ENCODE results near the gene LRG1.
"Not testable (repeated sequence)": the region's sequence is repeated elsewhere in the genome, so short reads cannot be mapped to it uniquely, and the experiment has no call there.

Gene LRG1

DNA sequence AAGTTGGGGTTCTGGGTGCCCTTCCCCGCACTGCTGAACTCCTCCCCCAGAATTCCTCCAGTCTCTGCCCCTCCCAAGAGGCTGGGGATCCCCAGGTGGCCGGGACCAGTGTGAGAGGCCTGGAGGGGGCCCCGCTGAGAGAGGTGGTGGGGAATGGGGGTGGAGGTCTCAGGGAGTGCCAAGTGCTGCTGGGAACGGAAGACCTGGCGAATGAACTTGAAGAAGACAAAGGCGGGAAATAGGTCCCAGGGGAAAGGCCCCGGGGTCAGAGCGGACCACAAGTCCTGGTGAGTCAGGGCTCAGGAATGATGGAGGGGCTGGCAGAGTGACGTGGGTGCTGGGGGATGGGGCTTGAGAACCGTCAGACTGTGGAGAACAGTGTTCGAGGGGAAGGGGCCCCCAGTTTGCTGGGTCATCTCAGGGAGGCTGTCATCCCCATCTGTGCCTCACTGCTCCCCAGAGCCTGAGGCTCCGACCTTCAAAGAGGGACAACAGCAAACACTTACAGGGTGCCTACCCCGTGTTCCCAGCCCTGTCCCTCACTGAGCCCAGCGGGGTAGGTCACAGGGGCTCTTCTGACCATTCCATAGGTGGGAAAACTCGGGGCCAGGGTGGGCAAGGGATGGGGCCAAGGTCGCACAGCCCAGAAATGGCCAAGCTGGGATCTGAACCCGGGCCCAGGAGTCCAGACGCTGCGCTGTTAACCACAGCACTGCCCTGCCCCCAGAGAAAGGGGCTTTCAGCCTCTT lies 35.6 kb upstream of the LRG1 start:
- peak; percentile 63 to 90 for DNase-seq

DNA sequence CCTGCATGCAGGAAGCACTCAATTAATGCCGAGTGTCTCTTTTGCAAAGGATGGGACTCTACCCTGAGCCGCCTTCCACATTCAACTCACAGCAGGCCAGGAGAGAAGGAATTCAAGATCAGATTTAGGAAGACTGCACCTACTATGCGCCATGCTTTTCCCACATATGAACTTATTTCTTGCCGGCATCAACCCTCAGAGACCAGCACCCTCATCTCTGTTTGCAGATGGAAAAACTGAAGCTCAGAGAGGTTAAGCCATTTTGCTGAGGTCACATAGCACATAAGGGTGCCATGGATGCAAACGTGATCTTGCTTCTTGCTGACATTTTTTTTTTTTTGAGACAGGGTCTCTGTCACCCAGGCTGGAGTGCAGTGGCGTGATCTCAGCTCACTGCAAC lies 33.8 kb upstream of the LRG1 start:
- DNase-seq = no peak

DNA sequence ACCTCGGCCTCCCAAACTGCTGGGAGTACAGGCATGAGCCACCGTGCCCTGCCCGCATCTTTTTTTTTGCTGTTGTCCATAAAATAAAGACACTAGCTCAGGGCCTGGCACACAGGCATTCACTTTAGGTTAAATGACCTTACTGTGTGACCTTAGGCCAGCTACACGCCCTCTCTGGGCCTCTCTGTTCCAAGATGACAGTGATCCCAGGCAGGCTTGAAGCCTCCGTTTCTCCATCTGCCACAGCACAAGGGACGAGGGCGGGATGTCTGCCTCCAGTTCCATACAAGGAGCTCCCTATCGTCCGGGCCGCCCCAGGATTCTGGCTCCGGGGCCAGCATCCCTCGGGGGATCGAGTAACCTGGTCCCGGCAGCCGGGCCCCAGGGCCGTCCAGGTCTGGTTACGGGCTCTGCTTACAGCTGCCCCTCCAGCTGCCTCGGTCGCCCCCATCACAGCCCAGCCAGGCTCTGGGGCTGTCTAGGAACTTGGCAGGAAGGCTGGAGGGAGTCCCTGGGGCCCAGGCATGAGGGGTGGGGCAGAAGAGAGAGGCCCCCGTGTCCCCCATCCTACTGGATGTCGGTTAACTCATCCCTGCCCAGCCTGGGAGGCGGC lies 31.6 kb upstream of the LRG1 start:
- DNase-seq = no peak

DNA sequence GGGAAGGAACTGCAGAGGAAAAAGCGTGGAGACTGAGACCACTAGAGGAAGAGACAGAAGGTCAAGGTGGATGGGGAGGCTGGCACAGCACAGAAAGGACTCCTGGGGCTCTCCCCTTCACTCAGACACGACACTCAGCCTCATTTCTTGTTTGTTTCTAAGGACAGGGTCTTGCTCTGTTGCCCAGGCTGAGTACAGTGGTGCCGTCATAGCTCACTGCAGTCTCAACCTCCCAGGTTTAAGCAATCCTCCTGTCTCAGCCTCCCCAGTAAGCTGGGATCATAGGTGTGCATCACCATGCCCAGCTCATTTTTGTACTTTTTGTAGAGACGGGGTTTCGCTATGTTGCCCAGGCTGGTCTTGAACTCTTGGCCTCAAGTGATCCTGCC lies 31.1 kb upstream of the LRG1 start:
- DNase-seq = no peak

DNA sequence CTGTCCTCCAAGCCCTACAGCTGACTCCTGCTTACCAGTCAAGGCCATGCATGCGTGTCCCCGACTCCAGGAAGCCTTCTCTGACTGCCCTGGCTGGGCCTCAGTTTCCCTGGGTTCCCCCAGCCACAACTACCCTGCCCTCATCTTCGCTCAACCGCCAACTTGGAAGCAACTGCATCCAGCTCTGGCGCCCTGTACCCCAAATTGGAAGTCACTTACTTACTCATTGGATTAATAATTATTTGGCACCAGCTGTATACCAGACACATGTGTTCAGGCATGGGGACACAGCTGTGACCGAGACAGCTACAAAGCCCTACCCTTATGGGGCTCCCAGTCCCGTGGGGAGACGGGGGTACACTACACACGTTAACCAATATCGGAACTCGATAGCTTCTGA lies 30.6 kb upstream of the LRG1 start:
- DNase-seq = no peak

DNA sequence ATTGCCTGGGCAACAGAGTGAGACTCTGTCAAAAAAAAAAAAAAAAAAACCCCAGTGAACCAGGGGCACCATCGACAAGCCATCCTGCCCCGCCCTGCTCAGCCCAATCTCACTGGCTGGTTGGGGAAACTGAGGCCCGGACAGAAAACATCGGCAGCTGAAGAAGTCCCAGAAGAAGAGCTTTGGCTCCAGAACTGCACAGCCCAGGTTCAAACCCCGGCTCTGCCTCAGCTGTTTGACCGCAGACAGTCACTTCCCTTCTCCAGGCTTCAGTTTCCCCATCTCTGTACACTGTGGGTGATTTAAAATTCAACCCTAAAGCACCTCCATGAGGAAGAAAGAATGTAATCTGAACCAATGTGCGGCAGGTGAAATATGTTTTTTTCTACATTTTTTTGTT lies 29.1 kb upstream of the LRG1 start:
- no peak for DNase-seq

DNA sequence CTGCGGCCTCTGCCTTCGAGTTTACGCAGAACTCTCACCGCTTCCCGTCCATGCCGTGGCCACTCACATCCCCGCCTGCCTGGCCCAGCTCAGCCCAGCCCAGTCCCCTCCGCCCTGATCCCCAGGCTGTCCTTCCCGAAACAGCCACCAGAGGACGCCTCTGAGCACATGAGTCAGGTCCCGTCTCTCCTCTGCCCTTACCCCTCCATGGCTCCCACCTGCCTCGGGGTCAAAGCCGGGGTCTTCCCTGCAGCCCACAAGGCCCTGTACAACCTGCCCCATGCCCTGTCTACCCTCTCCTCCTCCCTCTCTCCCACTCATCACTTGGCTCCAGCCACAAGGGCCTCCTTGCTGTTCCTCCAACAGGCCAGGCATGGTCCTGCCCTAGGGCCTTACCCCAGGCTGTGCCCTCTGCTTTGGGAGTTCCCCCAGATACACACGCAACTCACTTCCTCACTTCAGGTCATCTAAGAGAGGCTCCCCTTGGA lies 27.8 kb upstream of the LRG1 start:
- DNase-seq = no peak

DNA sequence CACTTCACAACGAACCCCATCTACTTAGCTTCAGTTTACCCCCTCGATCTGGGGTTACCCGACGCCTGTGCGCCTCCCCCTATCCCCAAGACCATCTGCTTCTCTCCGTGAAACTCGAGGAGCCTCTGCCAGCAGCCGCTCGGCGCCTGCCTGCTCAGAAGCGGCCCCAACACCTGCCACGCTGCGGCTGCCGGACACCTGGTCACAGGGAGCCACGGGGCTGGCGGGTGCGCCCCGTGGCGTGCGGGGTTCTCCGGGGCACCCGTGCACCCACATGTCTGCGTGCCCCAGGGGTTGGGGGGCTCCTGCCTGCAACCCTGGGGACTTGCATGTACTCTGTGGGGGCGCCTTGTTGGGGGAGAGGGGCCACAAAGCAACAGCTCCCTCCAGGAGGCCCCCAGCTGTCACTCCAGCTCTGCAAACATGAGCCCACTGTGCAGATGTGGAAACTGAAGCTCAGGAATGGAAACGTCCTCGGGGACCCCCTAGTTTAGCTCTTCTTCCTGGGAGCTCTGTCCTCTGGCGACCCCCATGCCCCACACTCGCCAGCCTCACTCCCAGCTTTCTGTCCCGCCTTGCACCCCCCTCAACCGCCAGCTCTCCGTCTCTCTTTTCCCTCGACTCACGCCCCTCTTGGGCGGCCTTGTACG lies 26.7 kb upstream of the LRG1 start:
- no peak for DNase-seq

DNA sequence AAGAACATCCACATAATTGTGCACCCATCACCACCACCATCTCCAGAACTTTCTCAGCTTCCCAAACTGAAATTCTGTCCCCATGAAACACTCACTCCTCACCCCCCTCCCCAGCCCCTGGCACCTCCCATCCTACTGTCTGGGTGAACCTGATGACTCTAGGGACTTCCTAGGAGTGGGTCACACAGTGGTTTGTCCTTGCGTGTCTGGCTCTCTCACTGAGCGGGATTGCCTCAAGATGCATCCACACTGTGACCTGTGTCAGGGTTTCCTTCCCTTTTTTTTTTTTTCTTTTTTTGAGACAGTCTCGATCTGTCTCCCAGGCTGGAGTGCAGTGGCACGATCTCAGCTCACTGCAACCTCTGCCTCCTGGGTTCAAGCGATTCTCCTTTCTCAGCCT lies 23.7 kb upstream of the LRG1 start:
- DNase-seq = not testable (repeated sequence)

DNA sequence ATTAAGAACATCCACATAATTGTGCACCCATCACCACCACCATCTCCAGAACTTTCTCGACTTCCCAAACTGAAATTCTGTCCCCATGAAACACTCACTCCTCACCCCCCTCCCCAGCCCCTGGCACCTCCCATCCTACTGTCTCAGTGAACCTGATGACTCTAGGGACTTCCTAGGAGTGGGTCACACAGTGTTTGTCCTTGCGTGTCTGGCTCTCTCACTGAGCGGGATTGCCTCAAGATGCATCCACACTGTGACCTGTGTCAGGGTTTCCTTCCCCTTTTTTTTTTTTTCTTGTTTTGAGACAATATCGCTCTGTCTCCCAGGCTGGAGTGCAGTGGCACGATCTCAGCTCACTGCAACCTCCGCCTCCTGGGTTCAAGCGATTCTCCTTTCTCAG lies 22.2 kb upstream of the LRG1 start:
- DNase-seq = not testable (repeated sequence)

DNA sequence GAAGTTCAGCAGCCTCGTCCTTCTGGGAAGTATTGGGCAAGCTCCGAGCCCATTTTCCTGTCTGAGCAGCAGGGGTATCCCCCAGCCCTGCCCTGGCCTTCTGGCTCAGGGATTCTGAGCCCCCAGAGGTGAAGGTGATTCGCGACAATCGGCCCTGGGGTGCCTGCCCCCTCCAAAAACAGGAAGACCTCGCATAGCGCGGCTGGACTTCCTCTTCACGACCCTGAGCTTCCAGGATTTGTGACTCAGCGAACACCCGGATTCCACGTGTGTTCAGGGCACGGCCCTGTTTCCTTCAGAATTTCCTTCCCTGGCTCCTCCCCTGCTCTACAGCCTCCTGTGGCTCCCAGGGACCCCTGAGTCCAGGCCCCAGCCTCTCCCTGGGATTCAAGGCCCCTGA lies 19.7 kb upstream of the LRG1 start, which contains the start of gene SEMA6B:
Gene SEMA6B, minus strand, starts transcription at position 116 of the 400 bp plus-strand sequence. CDS start 1,227 bp downstream, outside the sequence.
- no peak for DNase-seq

DNA sequence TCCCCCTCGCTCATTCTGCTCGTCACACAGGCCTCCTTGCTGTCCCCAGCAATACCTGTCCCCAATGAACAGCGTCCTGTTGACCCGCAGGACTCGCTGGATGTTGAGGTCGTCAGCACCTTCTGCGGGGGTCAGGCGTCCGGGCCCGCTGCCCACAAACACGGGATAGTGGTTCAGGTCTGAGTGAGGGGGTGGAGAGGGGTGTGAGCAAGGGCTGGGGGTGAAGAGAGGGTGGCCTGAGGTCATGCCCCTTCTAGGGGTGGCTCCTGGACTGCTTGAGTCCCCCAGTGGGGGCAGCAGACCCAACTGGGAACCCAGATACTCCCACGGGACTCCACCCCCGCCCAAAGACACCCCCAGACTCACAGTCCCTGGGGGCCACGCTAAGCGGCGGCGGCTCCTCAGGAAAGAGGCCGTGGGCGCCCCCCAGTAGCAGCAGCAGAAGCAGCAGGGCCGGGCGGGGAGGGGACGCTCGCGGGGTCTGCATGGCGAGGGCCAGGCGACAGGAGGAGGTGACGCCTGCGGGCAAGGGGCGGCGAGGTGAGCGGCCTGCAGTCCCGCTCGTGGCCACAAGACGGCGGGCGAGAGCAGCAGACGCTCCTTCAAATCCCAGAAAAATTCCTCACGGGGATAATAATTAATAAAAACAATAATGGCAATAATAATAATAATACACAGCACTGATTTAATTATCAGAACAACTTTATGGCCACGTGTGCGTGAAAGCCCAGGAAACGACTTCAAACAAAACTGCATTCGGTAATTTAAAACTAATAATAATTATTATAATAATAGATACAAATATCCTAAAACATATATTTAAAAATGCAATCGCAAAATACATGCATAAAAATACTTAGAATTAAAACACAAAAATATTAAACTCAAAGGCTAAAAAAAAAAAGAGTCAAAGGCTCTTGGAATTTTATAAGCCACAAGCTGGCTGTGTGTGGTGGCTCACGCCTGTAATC lies 18.4 kb upstream of the LRG1 start:
- no peak for DNase-seq

DNA sequence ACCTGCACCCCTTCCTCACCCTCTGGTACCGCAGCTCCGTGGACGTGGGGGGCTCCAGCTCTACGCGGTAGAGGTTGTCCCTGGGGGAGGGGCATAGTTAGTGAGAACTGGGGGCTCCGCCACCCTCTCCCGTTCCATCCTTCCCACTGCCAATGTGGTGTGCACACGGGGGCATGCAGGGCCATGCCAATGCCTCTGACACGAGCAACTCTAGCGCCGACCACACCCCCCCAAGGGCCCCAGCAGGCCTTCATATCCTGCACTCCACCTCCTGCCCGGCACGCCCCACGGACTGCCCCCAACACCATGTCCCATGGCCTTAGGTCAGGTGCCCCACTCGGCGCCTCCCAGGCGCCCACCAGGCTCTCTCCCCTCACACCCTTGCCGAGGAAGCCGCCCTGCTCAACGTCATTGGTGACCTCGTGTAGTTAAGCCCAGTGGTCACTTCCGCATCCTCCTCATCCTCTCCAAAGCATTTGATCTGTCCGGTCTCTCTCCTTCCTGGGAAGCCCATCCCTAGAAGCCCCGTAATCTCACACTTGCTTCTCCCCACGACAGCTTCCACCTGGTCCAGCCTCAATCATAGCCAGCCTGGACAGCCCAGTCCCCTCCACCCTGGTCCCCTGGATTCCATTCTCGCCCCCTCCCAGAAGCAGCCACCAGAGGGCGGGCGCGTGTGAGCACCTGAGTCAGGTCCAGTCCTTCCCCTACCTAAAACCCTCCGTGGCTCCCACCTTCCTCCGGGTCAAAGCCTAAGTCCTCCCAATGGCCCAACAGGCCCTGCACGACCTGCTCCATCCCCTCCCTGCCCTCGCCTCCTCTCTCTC lies 17.5 kb upstream of the LRG1 start:
- no peak for DNase-seq

DNA sequence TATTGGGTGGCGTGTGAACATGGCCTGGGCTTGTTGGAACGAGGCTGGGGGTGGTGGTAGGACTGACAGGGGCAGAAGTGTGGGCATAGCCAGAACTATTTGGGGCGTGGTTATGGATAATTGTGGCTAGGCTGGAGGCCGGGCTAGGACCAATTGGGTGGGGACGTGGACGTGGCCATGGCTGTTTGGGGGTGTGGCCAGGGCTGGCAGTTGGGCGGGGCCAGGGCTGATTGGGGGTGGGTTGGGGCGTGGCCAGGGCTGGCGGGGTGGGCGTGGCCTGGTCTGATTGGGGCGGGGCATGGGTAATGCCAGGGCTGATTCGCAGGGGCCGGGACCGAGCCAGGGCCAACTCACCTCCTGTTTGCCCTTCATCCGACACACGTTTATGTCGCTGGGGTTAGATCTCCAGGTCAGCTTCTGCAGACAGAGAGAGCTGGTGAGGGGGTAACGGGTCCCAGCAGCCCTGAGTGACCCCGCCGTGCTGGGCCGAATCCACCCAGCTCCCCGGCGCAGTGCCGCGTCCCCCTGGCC lies 16.8 kb upstream of the LRG1 start:
- DNase-seq = peak in 1 of 2 experiments; percentile 37

DNA sequence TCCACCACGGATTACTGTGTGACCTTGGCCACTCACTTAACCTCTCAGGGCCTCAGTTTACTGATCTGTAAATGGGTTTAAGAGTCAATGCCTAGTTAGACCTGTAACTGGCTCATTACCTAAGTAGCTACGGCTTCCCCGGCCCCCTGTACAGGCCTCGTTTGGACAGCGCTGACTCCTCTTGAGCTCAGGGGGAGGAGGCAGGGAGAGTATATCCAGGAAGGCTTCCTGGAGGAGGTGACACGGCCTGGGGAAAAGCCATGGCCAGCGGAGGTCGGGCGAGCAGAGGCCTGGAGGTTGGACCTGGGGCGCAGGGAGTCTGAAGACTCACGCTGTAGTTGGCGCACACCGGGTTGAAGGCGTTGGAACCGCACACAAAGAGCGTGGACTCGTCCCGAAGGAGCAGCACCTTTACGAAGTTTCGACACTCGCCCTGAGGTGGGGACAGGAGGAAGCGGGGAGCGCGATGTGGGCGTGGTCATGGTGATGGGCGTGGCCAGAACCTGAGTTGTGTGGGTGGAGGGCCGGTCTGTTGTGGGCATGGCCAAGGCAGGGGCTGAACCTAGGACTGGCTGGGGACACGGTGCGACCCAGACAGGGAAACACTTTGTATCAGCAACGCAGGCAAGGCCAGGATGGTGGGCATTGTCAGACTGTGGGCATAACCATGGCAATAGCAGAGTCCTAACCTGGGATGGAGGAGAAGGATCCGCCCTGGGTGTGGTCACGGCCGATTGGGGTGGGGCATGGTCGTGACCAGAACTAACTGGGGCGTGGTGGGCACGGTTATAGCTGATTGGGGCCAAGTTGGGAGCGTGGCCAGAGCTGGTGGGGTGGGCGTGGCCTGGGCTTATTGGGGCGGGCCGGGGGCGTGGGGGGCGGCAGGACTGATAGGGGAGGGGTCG lies 16.1 kb upstream of the LRG1 start:
- no peak for DNase-seq

DNA sequence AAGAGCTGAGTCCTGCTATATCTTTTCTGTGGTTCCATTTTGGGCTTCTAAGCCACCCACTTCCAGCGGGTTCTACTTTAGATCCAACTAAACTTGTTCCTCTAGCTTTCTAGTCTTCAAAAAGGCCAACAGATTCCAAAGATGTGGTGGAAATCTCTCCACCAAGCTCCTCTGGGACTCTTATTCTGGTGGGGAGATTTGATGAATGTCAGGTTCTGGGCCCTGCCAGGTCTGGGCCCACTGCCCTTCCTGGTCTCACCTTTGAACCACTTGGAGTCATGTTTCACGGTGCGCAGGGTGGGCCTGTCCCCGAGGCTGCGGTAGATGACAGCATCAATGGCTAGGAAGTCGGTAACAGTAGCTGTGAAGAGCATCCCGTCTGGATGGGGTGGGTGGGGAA lies 14.9 kb upstream of the LRG1 start:
- DNase-seq = no peak

DNA sequence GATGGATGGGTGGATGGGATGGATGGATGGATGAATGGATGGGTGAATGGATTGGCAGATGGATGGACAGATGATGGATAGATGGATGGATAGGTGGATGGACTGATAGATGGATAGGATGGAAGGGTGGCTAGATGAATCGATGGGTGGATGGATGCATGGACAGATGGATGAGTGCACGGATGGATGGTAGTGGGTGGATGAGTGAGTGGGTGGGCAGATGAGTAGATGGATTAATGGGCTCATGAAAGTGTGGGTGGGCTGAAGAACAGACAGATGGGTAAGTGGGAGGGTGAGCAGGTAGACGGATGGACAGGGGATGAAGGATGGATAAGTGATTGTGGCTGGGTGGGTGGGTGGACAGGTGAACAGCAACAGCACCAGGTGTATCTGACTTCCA lies 13.9 kb upstream of the LRG1 start:
- no peak for DNase-seq

DNA sequence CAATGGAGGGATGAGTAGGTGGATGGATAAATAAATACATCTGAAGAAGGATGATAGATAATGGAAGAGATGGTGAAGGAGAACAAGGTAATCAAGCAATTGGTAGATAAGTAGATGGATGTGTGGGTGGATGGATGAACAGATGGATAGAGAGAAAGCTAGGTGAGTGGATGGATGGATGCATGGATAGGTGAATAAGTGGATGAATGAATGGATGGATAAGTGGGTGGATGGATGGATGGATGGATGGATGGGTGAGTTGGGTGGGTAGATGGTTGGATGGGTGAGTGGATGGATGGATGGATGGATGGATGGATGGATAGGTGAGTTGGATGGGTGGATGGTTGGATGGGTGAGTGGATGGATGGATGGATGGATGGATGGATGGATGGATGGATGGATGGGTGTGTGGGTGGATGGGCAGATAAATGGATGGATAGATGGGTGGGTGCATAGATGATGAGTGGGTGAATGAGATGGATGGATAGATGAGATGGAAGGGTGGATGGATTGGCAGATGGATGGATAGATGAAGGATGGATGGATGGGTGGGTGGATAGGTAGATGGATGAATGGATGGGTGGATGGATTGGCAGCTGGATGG lies 13.4 kb upstream of the LRG1 start:
- DNase-seq = no peak

DNA sequence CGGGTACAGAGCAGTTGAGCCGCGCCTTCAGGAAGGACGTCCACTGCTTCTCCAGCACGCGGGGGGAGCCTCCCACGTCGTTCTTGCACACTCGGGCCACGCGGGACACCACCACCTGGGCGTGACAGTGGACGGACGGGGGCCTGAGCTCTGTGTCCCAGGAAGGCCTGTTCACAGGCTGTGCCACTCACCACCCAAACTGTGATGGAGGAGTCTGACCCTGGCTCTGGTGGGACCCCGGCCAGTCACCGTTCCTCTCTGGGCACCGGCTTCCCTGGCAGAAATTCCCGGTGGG lies 12.6 kb upstream of the LRG1 start:
- no peak for DNase-seq

DNA sequence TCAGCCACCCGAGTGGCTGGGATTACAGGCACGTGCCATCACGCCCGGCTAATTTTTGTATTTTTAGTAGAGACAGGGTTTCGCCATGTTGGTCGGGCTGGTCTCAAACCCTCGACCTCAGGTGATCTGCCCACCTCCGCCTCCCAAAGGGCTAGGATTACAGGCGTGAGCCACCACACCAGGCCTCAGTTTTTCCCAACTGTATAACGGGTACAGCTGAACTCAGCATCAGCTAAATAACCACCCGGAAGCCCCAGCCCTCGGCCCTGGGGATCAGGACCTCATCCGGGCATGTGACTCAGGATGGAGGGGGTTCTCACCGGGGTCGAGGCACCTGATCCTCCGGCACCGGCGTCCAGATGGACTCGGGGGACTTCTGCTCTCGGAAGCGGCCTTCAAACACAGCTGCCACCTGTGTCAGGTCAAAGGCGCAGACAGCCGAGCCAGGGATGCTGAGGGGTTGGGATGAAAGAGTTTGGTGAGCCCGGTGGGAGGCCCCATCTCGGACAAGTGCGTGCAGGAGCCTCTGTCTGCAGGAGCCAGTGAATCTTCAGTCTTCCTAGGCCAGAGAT lies 10.7 kb upstream of the LRG1 start:
- DNase-seq = no peak

All from SW 1271 (cell line).